GM12892 (cell line): Measurements from ENCODE around the gene TMPRSS3.

ENCODE experiments used
- POLR2A ChIP-seq: IDR thresholded peaks from 2 replicates; pipeline ENCODE4 v1.6.1; 2011; ENCODE audit warnings: low read depth, low read length, control low read depth
- POLR2AphosphoS5 ChIP-seq: IDR thresholded peaks from 2 replicates; pipeline ENCODE4 v1.6.1; 2011; ENCODE audit warnings: low read depth, low read length, control low read depth
- TAF1 ChIP-seq: IDR thresholded peaks from 2 replicates; pipeline ENCODE4 v1.6.1; 2011; ENCODE audit warnings: low read depth, mild to moderate bottlenecking, control low read depth, low read length, borderline replicate concordance

GRCh38 chr21:42433946-42434551 lies 38.2 kb upstream of the TMPRSS3 start:
- TF ChIP-seq POLR2AphosphoS5 (no peak), POLR2A (no peak), TAF1 (no peak)
